HepG2 (cell line): ENCODE measurements around the gene TSACC. TPM values are rescaled to one million over a fixed set of nuclear protein-coding genes. Genes with fewer than 3 reads are reported as not detected.
A peak's percentile ranks its signal among the peaks of the same experiment; 100 is the strongest.

Experiments
- HDAC1 ChIP-seq: sonication (generic); formaldehyde crosslinking; IDR thresholded peaks from 2 replicates; pipeline ENCODE4 v1.5.1; 2020; ENCODE audit warnings: mild to moderate bottlenecking, missing genetic modification reagents
- HOXA5 ChIP-seq: sonication (generic); formaldehyde crosslinking; IDR thresholded peaks from 2 replicates; pipeline ENCODE4 v1.4.0; 2020; ENCODE audit warnings: missing genetic modification reagents
- KAT8 ChIP-seq: IDR thresholded peaks from 2 replicates; pipeline ENCODE4 v1.6.1; 2016; ENCODE audit warnings: missing genetic modification reagents, missing compliant biosample characterization
- MTA3 ChIP-seq: sonication (generic); formaldehyde crosslinking; IDR thresholded peaks from 2 replicates; pipeline ENCODE4 v1.4.0; 2020; ENCODE audit warnings: missing genetic modification reagents
- SRF ChIP-seq: IDR thresholded peaks from 2 replicates; pipeline ENCODE4 v1.6.1; 2011; ENCODE audit warnings: mild to moderate bottlenecking, low read depth, low read length, moderate library complexity
- ZNF101 ChIP-seq: sonication (generic); formaldehyde crosslinking; IDR thresholded peaks from 2 replicates; pipeline ENCODE4 v1.4.0; 2020; ENCODE audit warnings: mild to moderate bottlenecking, low read depth, missing genetic modification reagents, borderline replicate concordance
- ZNF430 ChIP-seq: sonication (generic); formaldehyde crosslinking; IDR thresholded peaks from 2 replicates; pipeline ENCODE4 v1.9.0; 2021; ENCODE audit warnings: mild to moderate bottlenecking, missing genetic modification reagents
- ZNF510 ChIP-seq: sonication (generic); formaldehyde crosslinking; IDR thresholded peaks from 2 replicates; pipeline ENCODE4 v1.4.0; 2020; ENCODE audit warnings: low read depth, mild to moderate bottlenecking, missing genetic modification reagents
- ZNF547 ChIP-seq: sonication (generic); formaldehyde crosslinking; IDR thresholded peaks from 2 replicates; pipeline ENCODE4 v1.5.1; 2020; ENCODE audit warnings: mild to moderate bottlenecking, missing genetic modification reagents
- ZNF552 ChIP-seq: sonication (generic); formaldehyde crosslinking; IDR thresholded peaks from 2 replicates; pipeline ENCODE4 v1.9.0; 2022; ENCODE audit warnings: missing genetic modification reagents, mild to moderate bottlenecking, borderline replicate concordance
- ZNF709 ChIP-seq: sonication (generic); formaldehyde crosslinking; IDR thresholded peaks from 2 replicates; pipeline ENCODE4 v1.5.0; 2020; ENCODE audit warnings: mild to moderate bottlenecking, missing genetic modification reagents
- ZNF713 ChIP-seq: sonication (generic); formaldehyde crosslinking; IDR thresholded peaks from 2 replicates; pipeline ENCODE4 v1.4.0; 2020; ENCODE audit warnings: mild to moderate bottlenecking, missing genetic modification reagents
- ZNF775 ChIP-seq: sonication (generic); formaldehyde crosslinking; IDR thresholded peaks from 2 replicates; pipeline ENCODE4 v1.4.0; 2020; ENCODE audit warnings: missing genetic modification reagents, mild to moderate bottlenecking, moderate library complexity, borderline replicate concordance
- polyA plus RNA-seq, 8 experiments: library from polyadenylated mRNA; depleted of rRNA in 3 of 8; stranded (reverse) in 7 of 8; unstranded in 1 of 8; fragments of >200 nt; fragmentation: Illumina TruSeq in 4 of 8; extraction: Trizol in 4 of 8; gene quantifications; 2 replicates each; pipeline versions ENCODE4 v1.2.1 to v1.2.3, GENCODE V29; 2011 to 2016; ENCODE audit warnings: low read depth in 4 of 8, missing spikeins in 1 of 8, mixed read lengths in 1 of 8; ENCODE audit not compliant: insufficient read depth in 1 of 8
- total RNA-seq, 5 experiments: library from RNA; depleted of rRNA; stranded (reverse); fragments of >200 nt; fragmentation: Illumina TruSeq; extraction: Trizol; gene quantifications; 2 replicates each; pipeline ENCODE4 v1.2.3, GENCODE V29; 2016; ENCODE audit warnings: low read depth in 1 of 5
- TF ChIP-seq, protein P1 (sequence below): sonication (generic); formaldehyde crosslinking; IDR thresholded peaks from 2 replicates; pipeline ENCODE4 v1.5.1; 2020; ENCODE audit warnings: missing genetic modification reagents, mild to moderate bottlenecking, borderline replicate concordance
- TF ChIP-seq, protein P2 (sequence below): sonication (generic); formaldehyde crosslinking; IDR thresholded peaks from 2 replicates; pipeline ENCODE4 v1.5.0; 2020; ENCODE audit warnings: mild to moderate bottlenecking, missing genetic modification reagents
- TF ChIP-seq, protein P3 (sequence below): IDR thresholded peaks from 2 replicates; pipeline ENCODE4 v1.6.1; 2016; ENCODE audit warnings: missing genetic modification reagents, missing compliant biosample characterization
- TF ChIP-seq, protein P4 (sequence below): sonication (generic); formaldehyde crosslinking; IDR thresholded peaks from 2 replicates; pipeline ENCODE4 v1.4.0; 2020; ENCODE audit warnings: missing genetic modification reagents
- TF ChIP-seq, protein P5 (sequence below): sonication (generic); formaldehyde crosslinking; IDR thresholded peaks from 2 replicates; pipeline ENCODE4 v1.8.0; 2022; ENCODE audit warnings: missing genetic modification reagents, mild to moderate bottlenecking, inconsistent platforms, borderline replicate concordance
- TF ChIP-seq, protein P6 (sequence below): sonication (generic); formaldehyde crosslinking; IDR thresholded peaks from 2 replicates; pipeline ENCODE4 v1.5.0; 2020; ENCODE audit warnings: missing genetic modification reagents

Gene TSACC
- total and polyA plus RNA-seq, 2 of the 13 experiments (the other 11 are each of a cell fraction or from before 2014, with no cell fraction given) = 1.5 to 2.6 TPM

DNA sequence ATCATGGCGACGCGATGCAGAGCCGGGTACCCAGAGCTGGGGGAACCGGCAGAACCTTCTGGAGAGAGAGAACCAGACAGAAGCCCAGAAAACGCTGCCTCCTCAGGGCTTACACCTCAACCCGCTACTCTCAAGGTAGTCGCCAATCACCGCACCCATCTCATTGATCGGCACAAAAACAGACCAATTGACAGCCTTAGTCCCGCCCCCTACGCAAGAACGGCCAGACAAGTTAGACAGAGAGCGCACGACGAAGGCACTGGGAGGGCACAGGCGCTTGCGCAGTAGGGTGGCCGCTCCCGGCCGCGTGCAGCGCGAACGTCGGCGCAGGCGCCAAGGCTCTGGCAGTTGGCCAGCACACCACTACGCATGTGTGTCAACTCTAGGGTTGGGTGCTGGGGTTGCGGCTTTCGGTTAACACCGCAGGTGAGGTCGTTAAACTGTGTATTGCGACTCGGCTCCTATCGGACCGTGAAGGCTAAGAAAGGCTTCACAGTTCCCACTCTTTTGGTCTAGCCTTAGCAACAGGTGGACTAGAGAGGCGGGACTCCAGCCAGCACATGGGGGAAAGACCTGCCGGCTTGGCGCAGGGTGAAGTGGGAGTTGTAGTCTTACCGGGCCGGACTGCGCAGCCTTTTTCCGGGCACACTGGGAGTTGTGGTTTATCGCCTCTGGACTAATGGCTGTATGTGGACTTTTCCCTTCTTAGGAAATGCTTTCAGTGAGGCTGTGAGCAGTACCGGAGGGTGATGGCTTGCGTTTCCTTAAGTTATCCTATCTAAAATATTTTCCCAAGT is at the start of gene TSACC, which contains the start of gene CCT3 (continued):
- TF ChIP-seq MTA3 (CRISPR knock-in tag) = no peak
- peak; percentile 73 for TF ChIP-seq SRF
- TF ChIP-seq, protein P1, sequence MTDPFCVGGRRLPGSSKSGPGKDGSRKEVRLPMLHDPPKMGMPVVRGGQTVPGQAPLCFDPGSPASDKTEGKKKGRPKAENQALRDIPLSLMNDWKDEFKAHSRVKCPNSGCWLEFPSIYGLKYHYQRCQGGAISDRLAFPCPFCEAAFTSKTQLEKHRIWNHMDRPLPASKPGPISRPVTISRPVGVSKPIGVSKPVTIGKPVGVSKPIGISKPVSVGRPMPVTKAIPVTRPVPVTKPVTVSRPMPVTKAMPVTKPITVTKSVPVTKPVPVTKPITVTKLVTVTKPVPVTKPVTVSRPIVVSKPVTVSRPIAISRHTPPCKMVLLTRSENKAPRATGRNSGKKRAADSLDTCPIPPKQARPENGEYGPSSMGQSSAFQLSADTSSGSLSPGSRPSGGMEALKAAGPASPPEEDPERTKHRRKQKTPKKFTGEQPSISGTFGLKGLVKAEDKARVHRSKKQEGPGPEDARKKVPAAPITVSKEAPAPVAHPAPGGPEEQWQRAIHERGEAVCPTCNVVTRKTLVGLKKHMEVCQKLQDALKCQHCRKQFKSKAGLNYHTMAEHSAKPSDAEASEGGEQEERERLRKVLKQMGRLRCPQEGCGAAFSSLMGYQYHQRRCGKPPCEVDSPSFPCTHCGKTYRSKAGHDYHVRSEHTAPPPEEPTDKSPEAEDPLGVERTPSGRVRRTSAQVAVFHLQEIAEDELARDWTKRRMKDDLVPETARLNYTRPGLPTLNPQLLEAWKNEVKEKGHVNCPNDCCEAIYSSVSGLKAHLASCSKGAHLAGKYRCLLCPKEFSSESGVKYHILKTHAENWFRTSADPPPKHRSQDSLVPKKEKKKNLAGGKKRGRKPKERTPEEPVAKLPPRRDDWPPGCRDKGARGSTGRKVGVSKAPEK = no peak
- 0 out of 2 replicates have a peak, but pooled peaks have one; percentile 15 for TF ChIP-seq ZNF510 (CRISPR knock-in tag)
- TF ChIP-seq, protein P2, sequence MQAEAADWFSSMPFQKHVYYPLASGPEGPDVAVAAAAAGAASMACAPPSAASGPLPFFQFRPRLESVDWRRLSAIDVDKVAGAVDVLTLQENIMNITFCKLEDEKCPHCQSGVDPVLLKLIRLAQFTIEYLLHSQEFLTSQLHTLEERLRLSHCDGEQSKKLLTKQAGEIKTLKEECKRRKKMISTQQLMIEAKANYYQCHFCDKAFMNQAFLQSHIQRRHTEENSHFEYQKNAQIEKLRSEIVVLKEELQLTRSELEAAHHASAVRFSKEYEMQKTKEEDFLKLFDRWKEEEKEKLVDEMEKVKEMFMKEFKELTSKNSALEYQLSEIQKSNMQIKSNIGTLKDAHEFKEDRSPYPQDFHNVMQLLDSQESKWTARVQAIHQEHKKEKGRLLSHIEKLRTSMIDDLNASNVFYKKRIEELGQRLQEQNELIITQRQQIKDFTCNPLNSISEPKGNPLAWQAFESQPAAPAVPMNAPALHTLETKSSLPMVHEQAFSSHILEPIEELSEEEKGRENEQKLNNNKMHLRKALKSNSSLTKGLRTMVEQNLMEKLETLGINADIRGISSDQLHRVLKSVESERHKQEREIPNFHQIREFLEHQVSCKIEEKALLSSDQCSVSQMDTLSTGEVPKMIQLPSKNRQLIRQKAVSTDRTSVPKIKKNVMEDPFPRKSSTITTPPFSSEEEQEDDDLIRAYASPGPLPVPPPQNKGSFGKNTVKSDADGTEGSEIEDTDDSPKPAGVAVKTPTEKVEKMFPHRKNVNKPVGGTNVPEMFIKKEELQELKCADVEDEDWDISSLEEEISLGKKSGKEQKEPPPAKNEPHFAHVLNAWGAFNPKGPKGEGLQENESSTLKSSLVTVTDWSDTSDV (CRISPR knock-in tag) = no peak
- TF ChIP-seq, protein P3, sequence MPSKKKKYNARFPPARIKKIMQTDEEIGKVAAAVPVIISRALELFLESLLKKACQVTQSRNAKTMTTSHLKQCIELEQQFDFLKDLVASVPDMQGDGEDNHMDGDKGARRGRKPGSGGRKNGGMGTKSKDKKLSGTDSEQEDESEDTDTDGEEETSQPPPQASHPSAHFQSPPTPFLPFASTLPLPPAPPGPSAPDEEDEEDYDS = peak; percentile 85
- TF ChIP-seq ZNF430 (CRISPR knock-in tag) = no peak
- TF ChIP-seq, protein P4, sequence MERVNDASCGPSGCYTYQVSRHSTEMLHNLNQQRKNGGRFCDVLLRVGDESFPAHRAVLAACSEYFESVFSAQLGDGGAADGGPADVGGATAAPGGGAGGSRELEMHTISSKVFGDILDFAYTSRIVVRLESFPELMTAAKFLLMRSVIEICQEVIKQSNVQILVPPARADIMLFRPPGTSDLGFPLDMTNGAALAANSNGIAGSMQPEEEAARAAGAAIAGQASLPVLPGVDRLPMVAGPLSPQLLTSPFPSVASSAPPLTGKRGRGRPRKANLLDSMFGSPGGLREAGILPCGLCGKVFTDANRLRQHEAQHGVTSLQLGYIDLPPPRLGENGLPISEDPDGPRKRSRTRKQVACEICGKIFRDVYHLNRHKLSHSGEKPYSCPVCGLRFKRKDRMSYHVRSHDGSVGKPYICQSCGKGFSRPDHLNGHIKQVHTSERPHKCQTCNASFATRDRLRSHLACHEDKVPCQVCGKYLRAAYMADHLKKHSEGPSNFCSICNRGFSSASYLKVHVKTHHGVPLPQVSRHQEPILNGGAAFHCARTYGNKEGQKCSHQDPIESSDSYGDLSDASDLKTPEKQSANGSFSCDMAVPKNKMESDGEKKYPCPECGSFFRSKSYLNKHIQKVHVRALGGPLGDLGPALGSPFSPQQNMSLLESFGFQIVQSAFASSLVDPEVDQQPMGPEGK = 0 out of 2 replicates have a peak, but pooled peaks have one; percentile 6
- TF ChIP-seq, protein P5, sequence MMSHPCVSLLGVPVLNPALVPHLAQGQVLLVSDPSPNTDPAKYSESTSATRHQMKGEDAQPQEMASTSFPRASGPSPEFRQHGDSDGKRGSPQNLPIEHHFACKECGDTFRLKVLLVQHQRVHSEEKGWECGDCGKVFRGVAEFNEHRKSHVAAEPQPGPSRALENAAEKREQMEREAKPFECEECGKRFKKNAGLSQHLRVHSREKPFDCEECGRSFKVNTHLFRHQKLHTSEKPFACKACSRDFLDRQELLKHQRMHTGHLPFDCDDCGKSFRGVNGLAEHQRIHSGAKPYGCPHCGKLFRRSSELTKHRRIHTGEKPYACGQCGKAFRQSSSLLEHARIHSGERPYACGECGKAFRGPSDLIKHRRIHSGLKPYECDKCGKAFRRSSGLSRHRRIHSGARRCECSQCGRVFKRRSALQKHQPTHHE (CRISPR knock-in tag) = peak; percentile 79; the same call in 1 of the 2 replicates
- TF ChIP-seq, protein P6, sequence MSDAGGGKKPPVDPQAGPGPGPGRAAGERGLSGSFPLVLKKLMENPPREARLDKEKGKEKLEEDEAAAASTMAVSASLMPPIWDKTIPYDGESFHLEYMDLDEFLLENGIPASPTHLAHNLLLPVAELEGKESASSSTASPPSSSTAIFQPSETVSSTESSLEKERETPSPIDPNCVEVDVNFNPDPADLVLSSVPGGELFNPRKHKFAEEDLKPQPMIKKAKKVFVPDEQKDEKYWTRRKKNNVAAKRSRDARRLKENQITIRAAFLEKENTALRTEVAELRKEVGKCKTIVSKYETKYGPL (CRISPR knock-in tag) = no peak
- TF ChIP-seq ZNF552 (CRISPR knock-in tag) = no peak
- peak; percentile 93 for TF ChIP-seq ZNF709 (CRISPR knock-in tag)
- peak; percentile 29; the same call in 1 of the 2 replicates for TF ChIP-seq HOXA5 (CRISPR knock-in tag)
- TF ChIP-seq HDAC1 (CRISPR knock-in tag) = peak; percentile 70
- TF ChIP-seq ZNF547 (CRISPR knock-in tag) = peak; percentile 88; the same call in 1 of the 2 replicates
- TF ChIP-seq ZNF101 (CRISPR knock-in tag) = no peak
- peak; percentile 73 for TF ChIP-seq KAT8
- TF ChIP-seq ZNF713 (CRISPR knock-in tag) = no peak
- TF ChIP-seq ZNF775 (CRISPR knock-in tag) = no peak
